HEK293T (cell line): ENCODE measurements around the gene TEPSIN.

Source experiments
- ARNT ChIP-seq: fragments of 450-650 bp; IDR thresholded peaks from 2 replicates; pipeline ENCODE4 v1.6.1; 2017; ENCODE audit warnings: mild to moderate bottlenecking
- BHLHE40 ChIP-seq: fragments of 450-650 bp; IDR thresholded peaks from 2 replicates; pipeline ENCODE4 v1.6.1; 2016; ENCODE audit warnings: mild to moderate bottlenecking, moderate library complexity, borderline replicate concordance
- CTBP1 ChIP-seq: fragments of 450-650 bp; IDR thresholded peaks from 2 replicates; pipeline ENCODE4 v1.6.1; 2016; ENCODE audit warnings: borderline replicate concordance
- ELF4 ChIP-seq: fragments of 450-650 bp; IDR thresholded peaks from 2 replicates; pipeline ENCODE4 v1.6.1; 2017; ENCODE audit warnings: antibody characterized with exemption
- FOXA1 ChIP-seq: fragments of 450-650 bp; IDR thresholded peaks from 2 replicates; pipeline ENCODE4 v1.6.1; 2016; ENCODE audit warnings: mild to moderate bottlenecking
- FOXM1 ChIP-seq: fragments of 450-650 bp; IDR thresholded peaks from 2 replicates; pipeline ENCODE4 v1.6.1; 2017; ENCODE audit warnings: mild to moderate bottlenecking, borderline replicate concordance
- HDGF ChIP-seq: fragments of 450-650 bp; IDR thresholded peaks from 2 replicates; pipeline ENCODE4 v1.6.1; 2017; ENCODE audit warnings: antibody characterized with exemption, borderline replicate concordance
- L3MBTL2 ChIP-seq: fragments of 450-650 bp; conservative IDR thresholded peaks from 2 replicates; pipeline ENCODE4 v1.6.1; 2016; ENCODE audit warnings: mild to moderate bottlenecking
- NFRKB ChIP-seq: fragments of 450-650 bp; IDR thresholded peaks from 2 replicates; pipeline ENCODE4 v1.6.1; 2016; ENCODE audit warnings: mild to moderate bottlenecking, moderate library complexity
- PKNOX1 ChIP-seq: fragments of 450-650 bp; IDR thresholded peaks from 2 replicates; pipeline ENCODE4 v1.6.1; 2016
- SP1 ChIP-seq: fragments of 450-650 bp; IDR thresholded peaks from 2 replicates; pipeline ENCODE4 v1.6.1; 2017
- SUZ12 ChIP-seq: fragments of 450-650 bp; IDR thresholded peaks from 2 replicates; pipeline ENCODE4 v1.6.1; 2016; ENCODE audit warnings: mild to moderate bottlenecking
- TARDBP ChIP-seq: fragments of 450-650 bp; IDR thresholded peaks from 2 replicates; pipeline ENCODE4 v1.6.1; 2016
- ZNF384 ChIP-seq: fragments of 450-650 bp; IDR thresholded peaks from 2 replicates; pipeline ENCODE4 v1.6.1; 2016

DNA sequence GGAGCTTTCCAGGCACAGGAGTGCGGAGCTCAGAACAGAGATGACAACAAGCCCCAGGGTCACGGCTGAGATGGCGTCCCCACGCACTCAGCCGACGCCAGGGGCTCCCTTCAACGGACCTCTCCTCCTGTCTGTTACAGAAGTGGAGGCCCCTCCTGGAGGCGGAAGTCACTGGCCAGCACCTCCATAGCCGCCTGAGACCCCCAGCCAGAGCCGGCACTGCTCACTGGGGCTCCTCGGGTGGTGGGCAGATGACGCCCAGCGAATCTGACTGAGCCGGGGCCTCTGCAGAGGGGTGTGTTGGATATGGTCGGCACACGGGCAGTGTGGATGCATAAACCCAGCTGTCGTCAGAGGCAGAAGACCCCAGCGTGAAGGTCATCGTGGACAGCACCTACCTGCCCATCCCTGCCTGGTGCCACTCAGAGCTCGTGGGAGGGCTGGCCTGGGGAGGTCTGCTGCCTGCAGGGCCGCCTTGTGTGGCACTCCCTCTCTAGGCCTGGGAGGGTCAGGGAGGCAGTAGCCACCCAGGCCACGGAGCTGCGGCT lies 20.3 kb upstream of the TEPSIN start:
- TF ChIP-seq SUZ12 (no peak), TARDBP (no peak), CTBP1 (no peak), BHLHE40 (no peak), FOXM1 (no peak), ELF4 (no peak), NFRKB (no peak), ARNT (no peak), SP1 (no peak), PKNOX1 (no peak), FOXA1 (no peak), HDGF (no peak), L3MBTL2 (no peak), ZNF384 (no peak)
